SK-N-MC (cell line): ENCODE results near the gene DLGAP1.

Source experiments
- DNase-seq: peaks from one replicate; pipeline ENCODE4 v3.0.0-alpha.2; 2011; ENCODE audit warnings: low read depth, low spot score
- H3K27ac ChIP-seq: fragments of 200-600 bp; sonication (generic); 2 replicates; pipeline ENCODE4 v1.5.1; 2016; ENCODE audit warnings: mixed run types
- H3K36me3 ChIP-seq: fragments of 200-600 bp; sonication (generic); 2 replicates; pipeline ENCODE4 v1.6.1; 2017; ENCODE audit warnings: antibody characterized with exemption, low read length, mixed read lengths; ENCODE audit not compliant: insufficient read depth
- H3K4me3 ChIP-seq: fragments of 200-600 bp; sonication (generic); 2 replicates; pipeline ENCODE4 v1.5.1; 2016
- H3K9ac ChIP-seq: fragments of 200-600 bp; sonication (generic); 2 replicates; pipeline ENCODE4 v1.8.0; 2017; ENCODE audit warnings: mixed run types, mixed read lengths; ENCODE audit not compliant: insufficient read length
- H3K9me3 ChIP-seq: fragments of 200-600 bp; sonication (generic); 2 replicates; pipeline ENCODE4 v1.6.1; 2017; ENCODE audit warnings: low read depth, mild to moderate bottlenecking, antibody characterized with exemption, low read length, moderate library complexity, mixed read lengths
- EZH2 ChIP-seq: fragments of 200-600 bp; sonication (generic); IDR thresholded peaks from one replicate; pipeline ENCODE4 v1.6.1; 2017; ENCODE audit warnings: antibody characterized with exemption
- FOXP2 ChIP-seq: optimal IDR thresholded peaks from 2 replicates; pipeline ENCODE3; 2011; ENCODE audit warnings: mild to moderate bottlenecking, moderate library complexity; ENCODE audit not compliant: insufficient read depth; ENCODE audit errors: extremely low read length, control extremely low read depth
- POLR2AphosphoS5 ChIP-seq: IDR thresholded peaks from 2 replicates; pipeline ENCODE4 v1.6.1; 2012; ENCODE audit warnings: mild to moderate bottlenecking, low read depth, low read length, borderline replicate concordance

The DLGAP1 gene

DNA sequence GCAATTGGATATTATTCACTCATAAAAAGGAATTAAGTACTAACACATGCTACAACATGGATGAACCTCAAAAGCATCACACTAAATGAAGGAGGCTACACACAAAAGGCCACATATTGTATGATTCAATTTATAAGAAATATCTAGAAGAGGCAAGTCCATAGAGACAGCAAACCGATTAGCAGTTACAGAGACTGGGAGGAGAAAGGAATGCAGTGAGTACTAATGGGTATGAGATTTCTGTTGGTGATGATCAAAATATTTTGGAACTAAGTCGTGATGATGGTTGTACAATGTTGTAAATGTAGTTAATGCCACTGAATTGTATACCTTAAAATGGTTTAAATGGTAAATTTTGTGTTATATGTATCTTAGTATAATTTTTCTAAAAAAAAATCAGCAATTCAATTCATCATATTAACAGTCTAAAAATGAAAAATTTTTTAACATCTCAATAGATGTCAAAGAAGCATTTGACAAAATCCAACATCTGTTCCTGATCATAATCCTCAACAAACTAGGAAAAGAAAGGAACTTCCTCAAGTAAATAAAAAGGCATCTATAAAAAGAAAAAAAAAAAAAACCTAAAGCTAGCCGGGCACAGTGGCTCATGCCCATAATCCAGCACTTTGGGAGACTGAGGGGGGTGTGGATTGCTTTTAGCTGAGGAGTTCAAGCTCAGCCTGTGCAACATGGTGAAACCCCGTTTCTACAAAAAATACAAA, 907.1 kb downstream of the DLGAP1 start:
- DNase-seq = no peak
- no peaks in the 10 kb centered on the region for H3K36me3 ChIP-seq
- TF ChIP-seq EZH2 (no peak), FOXP2 (no peak), POLR2AphosphoS5 (no peak)
- H3K9me3 ChIP-seq = no peaks in the 10 kb centered on the region
- H3K27ac ChIP-seq = peak overlapping the region; percentile 72
- H3K4me3 ChIP-seq = no peak overlapping the region
- H3K9ac ChIP-seq = no peak overlapping the region

DNA sequence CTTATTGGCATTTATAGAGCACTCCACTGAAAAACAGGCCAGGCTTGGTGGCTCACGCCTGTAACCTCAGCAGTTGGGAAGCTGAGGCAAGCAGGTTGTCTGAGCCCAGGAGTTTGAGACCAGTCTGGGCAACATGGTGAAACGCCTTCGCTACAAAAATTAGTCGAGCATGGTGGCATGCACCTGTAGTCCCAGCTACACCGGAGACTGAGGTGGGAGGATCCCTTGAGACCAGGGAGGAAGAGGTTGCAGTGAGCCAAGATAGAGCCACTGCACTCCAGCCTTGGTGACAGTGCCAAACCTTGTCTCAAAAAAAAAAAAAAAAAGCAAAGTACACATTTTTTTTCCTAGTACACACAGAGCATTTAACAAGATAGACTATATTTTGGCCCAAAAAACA, 909.0 kb downstream of the DLGAP1 start:
- no peak for TF ChIP-seq FOXP2
- TF ChIP-seq EZH2 = no peak
- TF ChIP-seq POLR2AphosphoS5 = no peak
- no peak overlapping the region for H3K9ac ChIP-seq
- DNase-seq = no peak
- no peak overlapping the region for H3K4me3 ChIP-seq
- H3K9me3 ChIP-seq = no peaks in the 10 kb centered on the region
- H3K27ac ChIP-seq = no peak overlapping the region
- H3K36me3 ChIP-seq = no peaks in the 10 kb centered on the region

DNA sequence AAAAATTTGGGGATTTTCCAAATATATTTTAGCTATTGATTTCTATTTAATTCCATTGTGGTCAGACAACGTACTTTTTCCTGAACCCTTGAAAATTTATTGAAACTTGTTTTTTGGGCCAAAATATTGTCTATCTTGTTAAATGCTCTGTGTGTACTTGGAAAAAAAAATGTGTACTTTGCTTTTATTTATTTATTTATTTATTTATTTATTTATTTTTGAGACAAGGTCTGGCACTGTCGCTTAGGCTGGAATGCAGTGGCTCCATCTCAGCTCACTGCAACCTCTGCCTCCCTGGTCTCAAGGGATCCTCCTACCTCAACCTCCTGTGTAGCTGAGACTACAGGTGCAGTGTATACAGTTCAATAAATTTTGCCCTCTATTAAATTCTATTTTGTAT, 910.6 kb downstream of the DLGAP1 start:
- no peak for DNase-seq
- H3K4me3 ChIP-seq = no peak overlapping the region
- H3K36me3 ChIP-seq = no peaks in the 10 kb centered on the region
- H3K9ac ChIP-seq = no peak overlapping the region
- TF ChIP-seq EZH2 (no peak), POLR2AphosphoS5 (no peak), FOXP2 (no peak)
- no peak overlapping the region for H3K27ac ChIP-seq
- no peaks in the 10 kb centered on the region for H3K9me3 ChIP-seq

DNA sequence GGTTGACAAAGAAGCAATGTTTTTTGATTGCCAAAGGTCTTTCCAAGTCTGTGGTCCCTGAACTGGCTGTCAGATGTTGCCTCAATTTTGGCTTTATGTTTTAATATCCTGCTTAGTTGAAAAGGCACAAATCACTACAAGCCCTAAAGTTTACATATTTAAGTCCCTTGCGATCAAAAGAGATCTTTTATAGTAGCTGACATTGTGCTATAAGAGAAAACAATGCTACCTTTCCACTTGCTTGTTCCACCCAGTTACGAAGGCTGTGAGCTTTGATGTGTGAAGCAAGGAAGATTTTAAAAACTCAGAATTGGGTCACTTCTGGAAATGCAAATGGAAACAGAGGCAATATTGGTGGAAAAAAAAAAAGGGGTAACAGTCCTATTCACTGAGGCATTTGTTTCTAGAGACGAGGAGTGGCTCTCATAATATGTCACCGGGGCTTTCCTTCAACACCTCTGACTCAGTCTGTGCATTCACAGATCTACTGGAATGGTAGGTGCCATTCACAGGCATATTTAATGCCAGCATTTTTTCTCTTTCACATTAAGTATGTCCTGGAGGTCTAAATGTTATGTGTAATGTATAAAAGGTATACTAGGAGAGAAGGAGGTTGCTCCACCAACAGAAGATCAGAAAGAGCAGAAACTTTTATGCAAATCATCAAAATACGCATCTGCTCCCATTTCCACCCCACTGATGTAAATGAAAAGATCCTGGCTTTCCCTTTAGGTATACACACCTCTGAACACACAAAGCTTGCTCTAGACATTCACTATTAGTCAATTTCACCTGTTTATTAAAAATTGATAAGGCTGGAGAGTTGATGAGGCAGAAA, 913.3 kb downstream of the DLGAP1 start:
- no peak for DNase-seq
- H3K9ac ChIP-seq = no peak overlapping the region
- TF ChIP-seq EZH2 = no peak
- TF ChIP-seq FOXP2 = no peak
- TF ChIP-seq POLR2AphosphoS5 = no peak
- H3K27ac ChIP-seq = no peak overlapping the region
- no peaks in the 10 kb centered on the region for H3K36me3 ChIP-seq
- no peaks in the 10 kb centered on the region for H3K9me3 ChIP-seq
- no peak overlapping the region for H3K4me3 ChIP-seq

DNA sequence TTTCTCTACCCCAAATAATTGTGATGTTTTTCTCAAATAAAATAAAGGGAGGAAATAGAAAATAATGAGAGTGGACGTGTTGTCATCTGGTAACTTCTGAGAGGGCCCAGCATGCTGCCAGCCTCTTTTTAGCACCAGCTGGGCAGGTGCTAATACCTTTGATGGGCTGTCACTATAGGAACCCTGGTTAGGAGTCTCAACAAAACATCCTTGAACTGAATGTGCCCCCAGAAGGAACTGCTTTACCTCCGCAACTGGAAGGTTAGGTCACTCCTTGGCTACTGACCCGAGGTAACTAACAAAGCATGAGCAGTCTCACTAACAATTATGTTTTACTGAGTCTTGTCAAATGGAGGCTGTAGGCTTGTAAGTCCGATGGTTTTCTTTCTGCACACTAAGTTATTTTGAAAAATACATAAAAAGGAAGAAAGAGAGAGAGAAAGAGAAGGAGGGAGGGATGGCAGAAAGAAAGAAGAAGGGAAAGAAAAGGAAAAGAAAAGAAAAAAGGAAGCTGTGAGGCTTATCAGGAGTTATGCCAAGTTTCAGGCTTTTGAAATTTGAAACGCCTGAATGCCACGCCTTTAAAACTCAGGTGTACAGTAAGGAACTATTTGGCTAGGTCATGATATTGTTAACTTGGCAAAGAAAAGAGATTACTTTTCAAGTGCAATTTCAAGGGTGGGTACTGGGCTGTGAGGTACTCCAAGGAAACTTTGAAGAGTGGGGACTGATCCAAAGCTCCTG, 914.1 kb downstream of the DLGAP1 start:
- TF ChIP-seq FOXP2 (no peak), EZH2 (no peak), POLR2AphosphoS5 (no peak)
- Histone ChIP-seq H3K9me3 (no peaks in the 10 kb centered on the region), H3K27ac (no peak overlapping the region), H3K9ac (no peak overlapping the region), H3K4me3 (no peak overlapping the region), H3K36me3 (no peaks in the 10 kb centered on the region)
- no peak for DNase-seq

DNA sequence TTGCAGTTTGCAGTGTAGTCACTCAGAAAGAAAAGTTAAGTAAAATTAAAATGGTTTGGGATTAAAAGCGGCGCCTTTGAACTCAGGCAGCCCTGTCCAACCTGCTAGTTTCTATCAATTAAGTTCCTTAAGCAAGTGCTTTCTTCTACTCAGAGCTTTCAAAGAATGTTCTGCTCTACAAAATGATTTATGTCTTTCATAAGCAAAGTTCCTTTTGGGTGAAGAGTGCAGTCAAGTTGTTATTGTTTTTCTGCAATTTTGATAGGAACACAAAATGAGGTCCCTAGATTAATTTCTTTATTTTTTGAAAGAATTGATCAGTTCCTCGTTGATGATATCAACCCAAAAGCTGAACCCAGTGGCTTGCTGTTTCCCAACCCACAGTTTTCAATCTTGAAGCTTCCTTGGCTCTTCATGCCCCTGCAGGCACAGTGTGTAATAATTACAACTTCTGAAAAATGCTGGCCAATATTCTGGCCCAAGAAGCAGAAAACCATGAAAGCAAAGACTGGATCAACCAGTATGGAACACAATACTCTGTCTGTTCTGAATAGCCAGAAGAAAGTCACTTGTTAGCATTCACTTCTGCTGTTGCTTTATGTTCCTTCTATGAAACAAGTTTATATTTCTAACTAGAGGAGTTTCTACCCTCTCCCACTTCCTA, 916.0 kb downstream of the DLGAP1 start:
- no peaks in the 10 kb centered on the region for H3K9me3 ChIP-seq
- no peak overlapping the region for H3K27ac ChIP-seq

DNA sequence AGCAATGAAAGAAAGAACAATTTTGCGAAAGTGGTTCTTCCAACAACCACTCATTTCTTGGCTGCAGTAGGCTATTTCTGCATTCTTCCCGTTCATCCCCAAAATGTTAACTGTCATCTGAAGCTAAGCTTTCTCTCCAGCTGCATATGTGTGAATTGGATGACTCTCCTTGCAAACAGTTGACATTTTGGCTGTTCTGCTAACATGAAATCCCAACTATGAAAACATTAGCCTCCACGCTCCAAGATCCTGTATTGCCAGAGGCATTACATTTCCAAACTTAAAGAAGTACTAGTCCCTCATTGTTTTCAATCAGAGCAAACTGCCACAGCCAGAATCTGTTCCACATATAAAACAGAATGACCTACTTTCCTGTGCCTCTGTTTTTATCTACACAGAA, 916.7 kb downstream of the DLGAP1 start:
- Histone ChIP-seq H3K36me3 (no peaks in the 10 kb centered on the region), H3K27ac (no peak overlapping the region), H3K9me3 (no peaks in the 10 kb centered on the region), H3K9ac (no peak overlapping the region), H3K4me3 (no peak overlapping the region)
- TF ChIP-seq FOXP2 = no peak
- no peak for TF ChIP-seq POLR2AphosphoS5
- no peak for TF ChIP-seq EZH2
- DNase-seq = no peak

More for the DNA sequence above, 916.0 kb downstream of the DLGAP1 start:
- DNase-seq = no peak
- H3K4me3 ChIP-seq = no peak overlapping the region
- H3K36me3 ChIP-seq = no peaks in the 10 kb centered on the region
- H3K9ac ChIP-seq = no peak overlapping the region
- TF ChIP-seq POLR2AphosphoS5 (no peak), EZH2 (no peak), FOXP2 (no peak)

DNA sequence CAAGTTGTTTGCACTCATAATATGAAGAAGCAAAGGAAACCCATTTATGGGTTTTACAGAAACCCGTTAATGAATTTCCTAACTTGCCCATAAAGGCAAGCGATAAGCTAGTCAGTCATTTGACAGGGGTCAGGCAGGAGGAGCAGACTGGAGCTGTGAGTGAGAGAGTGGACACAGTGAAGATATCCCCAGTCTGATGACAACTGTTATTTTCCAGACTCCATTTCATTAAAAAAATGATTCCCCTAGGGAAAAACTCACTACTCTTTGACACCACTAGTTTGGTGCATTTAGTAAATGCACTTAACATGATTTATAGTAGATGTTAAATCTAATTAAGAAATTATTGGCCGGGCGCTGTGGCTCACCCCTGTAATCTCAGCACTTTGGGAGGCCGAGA, 924.3 kb downstream of the DLGAP1 start:
- Histone ChIP-seq H3K36me3 (no peaks in the 10 kb centered on the region), H3K4me3 (no peak overlapping the region), H3K9me3 (no peaks in the 10 kb centered on the region), H3K27ac (no peak overlapping the region), H3K9ac (no peak overlapping the region)
- no peak for TF ChIP-seq POLR2AphosphoS5
- TF ChIP-seq EZH2 = no peak
- no peak for TF ChIP-seq FOXP2
- DNase-seq = no peak
